Activated CD4-positive, CD25-positive, alpha-beta regulatory T cell treated with anti-CD3 and anti-CD28 coated beads, Interleukin-2, amount 50 U/mL, for 72 hours (primary cell): Measurements from ENCODE around the gene MAP4K4.
"Not testable (repeated sequence)": the region's sequence is repeated elsewhere in the genome, so short reads cannot be mapped to it uniquely, and the experiment has no call there.

ENCODE experiments used
- DNase-seq: peaks from one replicate; pipeline ENCODE4 v3.0.0; 2021

The MAP4K4 gene

DNA sequence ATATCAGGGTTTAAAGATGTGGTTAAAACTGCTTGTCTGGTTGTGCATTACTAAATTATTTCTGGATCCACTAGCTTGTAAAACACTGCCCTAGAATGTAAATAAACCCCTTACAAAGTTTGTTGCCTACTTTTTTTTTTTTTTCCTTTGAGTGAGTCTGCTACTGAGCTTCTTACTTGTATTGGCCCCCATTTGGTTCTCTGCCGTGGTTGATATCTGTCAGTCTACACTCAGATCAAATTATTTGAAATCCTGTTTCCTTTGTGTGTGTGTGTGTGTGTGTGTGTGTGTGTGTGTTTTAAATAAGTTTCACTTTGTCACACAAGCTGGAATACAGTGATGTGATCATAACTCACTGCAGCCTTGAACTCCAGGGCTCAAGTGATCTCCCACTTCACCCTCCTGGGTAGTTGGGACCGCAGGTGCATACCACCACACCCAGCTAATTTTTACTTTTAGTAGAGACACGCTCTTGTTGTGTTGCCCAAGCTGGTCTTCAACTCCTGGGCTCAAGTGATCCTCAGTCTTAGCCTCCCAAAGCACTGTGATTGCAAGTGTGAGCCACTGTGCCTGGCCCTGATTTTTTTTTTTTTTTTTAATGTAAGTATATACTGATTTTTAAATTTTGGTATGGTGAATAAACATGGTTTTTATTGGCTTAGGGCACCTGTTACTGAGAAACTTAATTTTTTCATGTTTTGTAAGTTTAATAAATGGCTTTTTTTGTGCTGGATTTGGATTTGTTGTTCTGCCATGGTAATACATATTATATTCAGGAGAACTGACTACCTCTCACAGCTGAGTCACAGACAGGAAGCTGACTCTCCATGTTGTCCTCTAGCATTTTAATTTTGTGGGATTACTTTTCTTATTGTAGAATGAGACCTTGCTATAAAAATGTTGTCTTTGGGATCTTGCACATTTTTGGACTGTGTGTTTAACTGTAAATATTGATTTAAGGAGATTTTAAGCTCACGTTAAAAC lies 48.5 kb downstream of the MAP4K4 start:
- no peak for DNase-seq

DNA sequence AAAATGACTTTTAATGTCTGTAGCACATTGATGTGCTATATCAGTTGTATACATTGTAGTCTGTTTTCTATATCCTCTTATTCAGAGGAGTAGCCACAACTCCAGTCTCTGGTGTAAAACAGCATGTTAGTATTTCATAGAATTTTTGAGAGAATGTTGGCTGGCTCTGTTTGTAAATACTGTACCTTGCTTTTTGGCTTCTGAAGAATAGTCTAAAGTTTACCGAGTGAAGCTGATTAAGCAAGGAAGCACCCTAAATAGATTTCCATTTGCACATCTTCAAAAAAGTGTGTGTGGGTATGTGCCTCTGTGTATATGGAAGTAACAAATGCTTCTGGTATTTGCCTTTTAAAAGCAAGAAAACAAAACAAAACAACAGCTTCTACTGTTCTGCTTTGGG lies 50.5 kb downstream of the MAP4K4 start:
- DNase-seq = no peak

DNA sequence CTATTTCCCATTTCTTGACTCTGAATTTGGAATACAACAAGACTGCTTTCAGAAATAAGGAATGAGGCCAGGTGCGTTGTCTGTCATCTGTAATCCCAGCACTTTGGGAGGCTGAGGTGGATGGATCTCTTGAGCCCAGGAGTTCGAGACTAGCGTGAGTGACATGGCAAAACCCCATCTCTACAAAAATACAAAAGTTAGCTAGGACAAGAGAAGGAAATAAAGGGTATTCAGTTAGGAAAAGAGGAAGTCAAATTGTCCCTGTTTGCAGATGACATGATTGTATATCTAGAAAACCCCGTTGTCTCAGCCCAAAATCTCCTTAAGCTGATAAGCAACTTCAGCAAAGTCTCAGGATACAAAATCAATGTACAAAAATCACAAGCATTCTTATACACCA lies 51.0 kb downstream of the MAP4K4 start:
- DNase-seq = not testable (repeated sequence)

DNA sequence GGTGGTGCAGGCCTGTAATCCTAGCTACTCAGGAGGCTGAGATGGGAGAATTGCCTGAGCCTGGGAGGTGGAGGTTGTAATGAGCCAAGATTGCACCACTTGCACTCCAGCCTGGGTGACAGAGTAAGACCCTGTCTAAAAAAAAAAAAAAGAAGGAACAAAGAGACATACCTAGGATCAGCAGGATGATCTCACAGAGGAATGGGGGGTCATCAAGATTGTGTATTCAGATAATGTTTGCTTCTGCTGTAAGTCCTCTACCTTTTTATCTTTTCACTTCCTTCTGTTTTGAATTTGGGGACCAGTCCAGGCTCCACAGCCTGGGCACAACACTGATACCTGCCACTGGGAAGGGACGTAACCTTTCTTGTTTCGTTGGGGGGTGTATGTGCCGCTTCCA lies 53.2 kb downstream of the MAP4K4 start:
- DNase-seq = no peak

DNA sequence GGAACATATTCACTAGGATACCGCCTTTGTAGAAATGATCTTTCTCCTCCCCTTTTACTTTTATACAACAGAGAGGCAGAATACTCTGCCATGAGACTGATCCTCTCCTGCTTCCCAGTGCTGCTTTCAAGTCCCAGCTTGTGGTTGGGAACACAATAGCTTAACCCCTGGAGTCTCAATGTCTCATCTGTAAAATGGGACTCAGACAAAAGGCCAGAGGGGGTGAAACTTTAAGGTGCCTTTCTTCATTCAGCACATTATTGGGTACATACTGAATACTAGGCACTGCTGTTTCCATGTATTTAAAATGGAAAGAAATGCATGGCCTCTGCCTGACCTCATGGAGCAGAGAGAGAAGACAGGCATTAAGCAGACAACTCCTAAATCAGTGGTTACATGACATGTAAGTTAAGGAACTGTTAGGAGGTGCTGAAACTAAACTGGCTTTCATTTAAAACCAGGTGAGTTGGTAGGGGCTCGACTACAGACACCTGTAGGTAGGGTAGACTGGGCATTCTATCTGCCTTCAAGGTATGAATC lies 53.8 kb downstream of the MAP4K4 start:
- no peak for DNase-seq

- DNase-seq = no peak
Observed at GRCh38 chr2:101751875-101752619, 54.5 kb downstream of the MAP4K4 start.

GRCh38 chr2:101752716-101753616 lies 55.5 kb downstream of the MAP4K4 start:
- no peak for DNase-seq

DNA sequence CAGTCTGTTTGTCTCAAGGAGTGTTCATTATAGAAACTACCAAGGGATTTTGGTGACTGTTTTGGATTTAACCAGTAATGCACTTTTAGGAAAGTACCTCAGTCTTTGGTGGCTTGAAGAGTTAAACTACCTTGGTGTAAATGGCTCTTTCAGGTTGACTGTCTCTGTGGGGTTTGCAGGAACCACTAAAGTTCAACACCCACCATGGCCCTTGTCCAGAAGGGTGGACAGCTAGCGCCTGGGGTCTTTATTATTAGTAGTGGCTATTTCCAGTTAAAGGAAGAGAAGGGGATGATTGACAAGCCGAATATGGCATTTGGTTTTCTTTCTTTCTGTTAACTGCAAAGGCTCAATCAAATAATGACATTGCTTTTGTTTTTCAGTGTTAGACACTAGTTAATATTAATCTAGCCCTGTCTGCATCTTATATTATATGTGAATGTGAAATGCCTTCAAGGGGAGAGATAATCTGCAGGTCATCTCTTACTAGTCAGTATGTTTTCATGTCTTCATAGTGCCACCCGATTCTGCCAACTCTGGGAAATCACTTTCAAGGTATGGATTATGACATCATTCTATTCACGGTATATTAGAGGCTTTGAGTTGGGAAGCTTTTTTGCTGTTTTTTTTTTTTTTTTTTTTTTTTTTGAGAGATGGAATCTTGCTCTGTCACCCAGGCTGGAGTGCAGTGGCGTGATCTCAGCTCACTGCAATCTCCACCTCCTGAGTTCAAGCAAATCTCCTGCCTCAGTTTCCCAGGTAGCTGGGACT lies 56.4 kb downstream of the MAP4K4 start:
- no peak for DNase-seq

DNA sequence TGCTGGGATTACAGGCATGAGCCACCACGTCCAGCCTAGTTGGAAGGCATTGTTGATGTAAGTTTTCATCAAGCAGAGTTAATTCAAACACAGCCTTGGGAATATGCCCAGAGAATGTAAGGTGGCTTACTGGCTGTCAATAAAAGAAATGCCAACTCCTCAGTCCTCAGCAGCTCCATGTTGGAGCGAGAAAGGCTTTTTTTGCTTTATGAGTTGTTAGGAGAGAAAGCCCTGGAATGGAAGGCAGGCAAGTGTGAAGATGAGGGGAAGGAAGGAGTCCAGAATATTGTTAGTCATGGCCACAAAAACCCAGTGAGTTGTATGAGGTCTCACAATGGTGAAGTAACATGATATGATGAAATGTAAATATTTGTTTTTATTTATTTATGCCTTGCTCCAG lies 57.1 kb downstream of the MAP4K4 start:
- DNase-seq = no peak

DNA sequence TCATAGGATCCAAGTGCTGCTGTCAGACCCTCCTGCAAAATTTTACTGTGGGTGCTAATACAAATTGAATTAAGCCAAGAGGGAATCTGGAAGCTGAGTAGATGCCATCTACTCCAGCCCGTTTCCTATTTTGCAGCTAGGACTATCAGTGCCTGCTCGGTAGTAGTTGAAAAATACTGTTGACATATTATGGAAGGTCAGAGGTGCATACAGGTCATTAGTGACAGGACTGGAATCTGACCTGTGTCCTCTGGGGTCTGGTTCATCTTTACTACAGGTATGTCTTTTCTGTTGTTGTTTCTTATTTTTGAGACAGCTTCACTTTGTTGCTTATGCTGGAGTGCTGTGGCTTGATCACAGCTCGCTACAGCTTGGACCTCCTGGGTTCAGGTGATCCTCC lies 58.8 kb downstream of the MAP4K4 start:
- no peak for DNase-seq

- no peak for DNase-seq
Observed at GRCh38 chr2:101758001-101758400, 60.5 kb downstream of the MAP4K4 start.

DNA sequence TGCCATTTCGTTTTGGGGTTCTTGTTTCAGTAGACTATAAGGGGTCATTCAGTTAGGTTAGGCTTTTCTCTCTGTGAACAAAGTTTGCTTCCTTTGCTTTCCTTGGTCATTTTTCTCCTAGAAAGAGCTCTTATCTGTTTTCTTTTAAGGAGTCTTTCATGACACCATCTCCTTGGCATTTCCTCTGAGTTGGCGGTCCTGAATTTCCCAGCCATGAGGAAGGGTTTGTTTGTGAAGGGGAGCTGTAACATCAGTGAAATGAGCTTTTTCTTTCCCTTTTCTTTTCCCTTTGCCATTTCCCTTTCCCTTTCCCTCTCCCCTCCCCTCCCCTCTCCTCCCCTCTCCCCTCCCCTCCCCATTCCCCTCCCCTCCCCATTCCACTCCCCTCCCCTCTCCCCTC lies 61.7 kb downstream of the MAP4K4 start:
- DNase-seq = no peak

DNA sequence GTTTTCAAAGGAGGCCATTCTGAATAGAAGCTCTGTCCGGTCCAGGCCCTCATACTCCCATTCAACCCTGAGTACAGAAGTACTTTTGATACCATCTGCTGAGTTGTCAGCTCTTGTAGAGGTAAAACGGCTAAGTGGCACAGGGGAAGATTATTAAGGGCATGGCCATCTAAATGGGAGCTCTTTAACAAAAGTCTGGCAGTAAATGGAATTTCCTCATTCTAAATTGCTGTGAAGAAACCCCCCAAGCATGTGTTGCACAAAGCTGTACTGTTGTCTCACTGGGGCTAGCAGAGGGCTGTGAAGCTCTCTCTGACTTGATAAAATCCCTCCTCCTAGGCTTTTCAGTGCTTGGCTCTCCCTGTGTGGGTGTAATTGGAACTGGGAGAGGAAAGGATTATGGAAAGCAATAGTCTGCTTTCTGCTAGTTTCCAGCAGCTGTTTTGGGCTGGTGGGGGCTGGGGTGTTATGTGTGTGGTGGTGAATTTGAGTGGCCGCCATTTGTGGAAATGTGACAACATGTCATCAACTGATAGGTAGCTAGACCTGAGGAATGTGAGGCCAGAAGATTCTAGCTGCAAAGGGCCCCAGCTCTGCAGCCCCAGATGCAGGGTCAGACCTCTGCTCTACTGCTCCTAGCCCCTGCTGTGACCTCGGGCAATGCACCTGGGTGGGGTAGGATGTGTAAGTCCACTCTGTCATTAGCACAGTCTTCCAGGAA lies 65.1 kb downstream of the MAP4K4 start:
- DNase-seq = no peak

DNA sequence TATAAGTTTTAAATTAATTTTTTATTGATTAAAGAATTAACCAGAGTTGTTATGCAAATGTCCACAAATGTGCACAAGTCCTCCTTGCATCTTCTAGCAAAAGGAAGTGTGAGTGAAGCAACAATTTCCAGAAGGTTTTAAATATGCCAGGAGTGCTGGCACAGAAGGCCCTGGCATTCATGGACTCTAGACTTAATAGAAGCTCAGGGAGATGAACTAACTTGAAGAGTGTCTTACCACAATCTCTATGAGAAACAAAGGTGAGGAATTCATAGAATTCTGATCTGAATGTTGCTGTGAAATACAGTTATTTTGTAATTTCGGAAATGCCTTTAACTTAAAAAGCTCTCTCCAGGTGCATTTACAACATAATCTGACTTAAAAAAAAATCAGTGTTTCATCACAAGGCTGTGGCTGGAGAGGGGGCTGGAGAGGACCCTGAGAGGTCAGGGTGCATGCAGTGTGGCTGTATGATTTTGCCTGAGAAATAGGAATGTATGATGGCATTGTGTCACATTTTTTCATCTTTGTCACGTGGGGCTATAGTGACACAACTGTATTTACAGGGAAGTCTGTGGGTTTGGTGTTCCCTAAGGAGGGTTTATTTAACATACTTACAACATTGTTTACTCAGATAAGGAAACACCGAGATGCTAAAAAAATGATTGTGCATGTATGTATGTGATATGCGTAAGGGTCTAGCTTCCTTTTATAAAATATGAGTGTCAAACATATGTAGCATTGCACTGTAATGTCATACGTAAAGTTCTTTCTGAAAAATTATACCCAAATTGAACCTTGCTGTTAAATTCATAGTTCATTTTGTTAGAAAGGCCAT lies 66.2 kb downstream of the MAP4K4 start:
- no peak for DNase-seq

DNA sequence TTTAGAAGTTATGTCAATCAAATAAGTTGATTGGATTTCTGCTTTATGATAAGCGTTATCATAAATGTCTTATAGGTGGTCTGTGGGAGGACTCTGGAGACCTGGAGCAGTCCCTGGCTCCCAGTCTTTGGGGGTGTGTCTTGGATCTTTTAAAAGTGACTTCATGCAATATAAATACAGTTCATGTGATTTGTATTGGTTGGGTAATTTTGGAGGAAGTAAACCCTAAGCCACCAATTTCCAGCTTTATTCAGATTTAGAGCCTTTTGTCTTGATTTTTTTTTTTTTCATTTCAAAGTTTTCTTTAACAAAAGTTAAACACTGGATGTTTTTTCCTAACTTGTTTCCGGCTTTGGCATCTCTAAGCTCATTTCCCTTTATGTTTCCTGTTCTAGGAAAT lies 68.8 kb downstream of the MAP4K4 start:
- no peak for DNase-seq

GRCh38 chr2:101766871-101767739 lies 69.6 kb downstream of the MAP4K4 start:
- no peak for DNase-seq

DNA sequence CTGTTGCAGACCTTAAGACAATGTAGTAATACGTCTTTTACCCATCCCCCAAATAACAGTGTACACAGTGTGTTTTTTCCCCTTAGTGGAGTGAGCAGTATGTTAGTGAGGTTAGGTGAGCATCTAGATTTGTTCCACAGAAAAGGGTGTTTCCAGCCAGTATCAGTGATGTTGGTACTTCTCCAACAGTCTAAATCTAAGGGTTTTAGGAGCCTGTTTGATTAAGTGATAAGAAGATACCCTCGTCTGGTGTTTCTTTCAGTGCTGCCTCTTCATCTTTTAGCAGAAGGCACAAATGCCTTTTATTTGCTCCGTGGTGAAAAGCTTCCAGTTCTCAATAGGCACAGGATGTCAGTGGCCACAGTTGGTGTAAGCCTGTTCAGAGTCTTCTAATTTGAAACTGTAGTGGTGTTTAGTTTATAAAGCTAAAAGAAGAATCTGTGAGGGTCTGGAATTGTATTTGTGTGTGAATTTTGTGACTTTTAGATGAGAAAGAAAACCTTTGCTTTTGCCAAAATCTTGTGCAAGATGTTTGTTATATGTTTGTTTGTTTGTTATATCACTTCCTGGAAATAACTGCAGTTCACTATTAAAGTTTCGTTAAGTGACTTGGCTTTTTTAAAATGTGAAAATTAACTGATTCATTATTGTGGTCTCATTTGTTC lies 71.2 kb downstream of the MAP4K4 start:
- DNase-seq = no peak

GRCh38 chr2:101769726-101770125 lies 72.2 kb downstream of the MAP4K4 start:
- DNase-seq = not testable (repeated sequence)

GRCh38 chr2:101770726-101771125 lies 73.2 kb downstream of the MAP4K4 start:
- DNase-seq = no peak
